HUDEP-2 (cell line): ENCODE data around the gene KCNN3.

Source experiments
- DNase-seq, 76 experiments: peaks; one replicate each; lab custom pipeline; 2025; ENCODE audit not compliant: unreplicated experiment in 76 of 76; lab: John Stamatoyannopoulos, UW

Gene KCNN3

GRCh38 chr1:154881820-154882535, 11.9 kb upstream of the KCNN3 start:
- DNase-seq: no peak

- DNase-seq: no peak
Measured at GRCh38 chr1:154880671-154881070, 10.6 kb upstream of the KCNN3 start.

GRCh38 chr1:154879038-154879421, 8.9 kb upstream of the KCNN3 start:
- DNase-seq: no peak

GRCh38 chr1:154878371-154879037, 8.4 kb upstream of the KCNN3 start:
- peak in 46 of 76 experiments; percentile 4 to 61 (median 37) for DNase-seq

GRCh38 chr1:154877370-154877974, 7.4 kb upstream of the KCNN3 start:
- no peak for DNase-seq

GRCh38 chr1:154876842-154877369, 6.8 kb upstream of the KCNN3 start:
- no peak for DNase-seq

- no peak for DNase-seq
Measured at GRCh38 chr1:154874465-154874864, 4.4 kb upstream of the KCNN3 start.

- DNase-seq: peak in 8 of 76 experiments; percentile 9 to 59 (median 22)
Measured at GRCh38 chr1:154873321-154873950, 3.4 kb upstream of the KCNN3 start.

- no peak for DNase-seq
Measured at GRCh38 chr1:154871374-154871773, 1.3 kb upstream of the KCNN3 start.

- no peak for DNase-seq
Measured at GRCh38 chr1:154870734-154871133, 653 bp upstream of the KCNN3 start.

- no peak for DNase-seq
Measured at GRCh38 chr1:154869351-154870114, 548 bp downstream of the KCNN3 start.

GRCh38 chr1:154867841-154868605, 2.1 kb downstream of the KCNN3 start:
- no peak for DNase-seq

- DNase-seq: no peak
Measured at GRCh38 chr1:154867064-154867825, 2.8 kb downstream of the KCNN3 start.

GRCh38 chr1:154866257-154867063, 3.6 kb downstream of the KCNN3 start:
- DNase-seq: no peak

GRCh38 chr1:154865442-154866256, 4.4 kb downstream of the KCNN3 start:
- DNase-seq: peak in 4 of 76 experiments; percentile 7 to 32 (median 17)

GRCh38 chr1:154864189-154864975, 5.7 kb downstream of the KCNN3 start:
- no peak for DNase-seq
